ENCODE data around the gene DCAF6.

- no peak for TF ChIP-seq EZH2 (IDR thresholded peaks at IDR 0.05)
- no peak for TF ChIP-seq CTCF (IDR thresholded peaks at IDR 0.05)
Measured at GRCh38 chr1:167938080-167938636, 1.7 kb downstream of the DCAF6 start.
